Esophagus (tissue), 2 donors: ENCODE measurements around the gene TRHDE. TPM values are rescaled to one million over a fixed set of nuclear protein-coding genes. Genes with fewer than 3 reads are reported as not detected.

Experiments used
- H3K27ac ChIP-seq, 2 donors: one replicate each; pipeline ENCODE4 v1.5.1; 2013; ENCODE audit warnings: low read depth in 2 of 2, mild to moderate bottlenecking in 2 of 2, inconsistent platforms in 1 of 2, low read length in 1 of 2, moderate library complexity in 1 of 2
- H3K27me3 ChIP-seq, 2 donors: one replicate each; pipeline ENCODE4 v1.6.1; 2013; ENCODE audit warnings: low read length in 2 of 2, control low read depth in 1 of 2, mild to moderate bottlenecking in 1 of 2; ENCODE audit not compliant: insufficient read depth in 2 of 2, control insufficient read depth in 1 of 2
- H3K36me3 ChIP-seq, 2 donors: one replicate each; pipeline ENCODE4 v1.6.1; 2013; ENCODE audit warnings: low read length in 1 of 2; ENCODE audit not compliant: control insufficient read depth in 2 of 2, insufficient read depth in 2 of 2
- H3K4me1 ChIP-seq, 2 donors: one replicate each; pipeline ENCODE4 v1.6.1; 2013; ENCODE audit warnings: low read length in 1 of 2; ENCODE audit not compliant: control insufficient read depth in 2 of 2, insufficient read depth in 2 of 2
- H3K4me3 ChIP-seq, 2 donors: one replicate each; pipeline ENCODE4 v1.5.1; 2013; ENCODE audit warnings: low read length in 2 of 2, mild to moderate bottlenecking in 2 of 2, low read depth in 1 of 2, moderate library complexity in 1 of 2
- H3K9me3 ChIP-seq, 2 donors: one replicate each; pipeline ENCODE4 v1.6.1; 2013; ENCODE audit warnings: mild to moderate bottlenecking in 2 of 2, low read depth in 1 of 2, low read length in 1 of 2, moderate library complexity in 1 of 2; ENCODE audit not compliant: control insufficient read depth in 2 of 2, insufficient read depth in 1 of 2
- WGBS, 2 donors: extraction: QIAGEN DNeasy Blood & Tissue Kit; methylation state at CpG; one replicate each; pipeline ENCODE4 v1.1.7; 2013; 5-methylcytosine and 5-hydroxymethylcytosine counted together
- polyA plus RNA-seq, 2 donors: library from polyadenylated mRNA; stranded (reverse); fragments of 200-250 nt; gene quantifications; one replicate each; pipeline ENCODE4 v1.2.3, GENCODE V29; 2013
- donor health status: healthy with polysubstance abuse.
- donor health status: Bipolar disorder and iron deficiency.

TRHDE gene
- polyA plus RNA-seq, 2 donors = 0.04 TPM

GRCh38 chr12:72465940-72466630 is 193.9 kb downstream of the TRHDE start:
- 81 to 93% methylated on average over 5 of the region's 5 CpGs for WGBS, 2 donors
- H3K27me3 ChIP-seq = no peaks in the 10 kb centered on the region
- no peak overlapping the region for H3K4me3 ChIP-seq
- no peaks in the 10 kb centered on the region for H3K36me3 ChIP-seq
- no peaks in the 10 kb centered on the region for H3K4me1 ChIP-seq
- H3K27ac ChIP-seq = no peak overlapping the region
- peaks cover 0 to 3% of the 10 kb centered on the region in 2 donors for H3K9me3 ChIP-seq

- Histone ChIP-seq H3K36me3 (no peaks in the 10 kb centered on the region), H3K9me3 (peaks cover 0 to 3% of the 10 kb centered on the region in 2 donors), H3K27ac (no peak overlapping the region), H3K27me3 (no peaks in the 10 kb centered on the region), H3K4me1 (no peaks in the 10 kb centered on the region), H3K4me3 (no peak overlapping the region)
- 78 to 86% methylated on average over 2 of the region's 2 CpGs for WGBS, 2 donors
These were observed 195.8 kb downstream of the TRHDE start for GRCh38 chr12:72467985-72468384.

DNA sequence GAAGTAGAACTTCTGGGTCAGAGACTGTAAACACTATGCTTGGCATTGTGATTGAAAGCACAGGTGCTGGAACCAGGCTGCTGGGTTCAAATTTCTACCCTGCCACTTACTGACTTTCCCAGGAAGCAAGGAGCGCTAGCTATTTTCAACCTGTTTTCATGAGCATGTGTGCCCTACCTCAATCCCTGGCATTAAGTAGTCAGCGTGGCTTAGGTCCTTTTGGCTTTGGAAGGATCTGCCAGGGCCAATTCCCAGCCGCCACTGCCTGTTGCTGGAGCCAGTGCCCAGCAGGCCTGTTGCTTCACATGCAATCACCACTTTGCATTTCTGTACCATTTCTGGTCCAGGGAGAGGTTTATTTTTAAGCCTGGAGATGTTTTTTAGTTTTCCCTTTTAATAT is 196.3 kb downstream of the TRHDE start:
- H3K36me3 ChIP-seq = no peaks in the 10 kb centered on the region
- no peak overlapping the region for H3K4me3 ChIP-seq
- H3K27me3 ChIP-seq = no peaks in the 10 kb centered on the region
- no peaks in the 10 kb centered on the region for H3K4me1 ChIP-seq
- WGBS, 2 donors = 85 to 86% methylated on average over 3 of the region's 3 CpGs
- no peak overlapping the region for H3K27ac ChIP-seq
- H3K9me3 ChIP-seq = peaks cover 0 to 3% of the 10 kb centered on the region in 2 donors

DNA sequence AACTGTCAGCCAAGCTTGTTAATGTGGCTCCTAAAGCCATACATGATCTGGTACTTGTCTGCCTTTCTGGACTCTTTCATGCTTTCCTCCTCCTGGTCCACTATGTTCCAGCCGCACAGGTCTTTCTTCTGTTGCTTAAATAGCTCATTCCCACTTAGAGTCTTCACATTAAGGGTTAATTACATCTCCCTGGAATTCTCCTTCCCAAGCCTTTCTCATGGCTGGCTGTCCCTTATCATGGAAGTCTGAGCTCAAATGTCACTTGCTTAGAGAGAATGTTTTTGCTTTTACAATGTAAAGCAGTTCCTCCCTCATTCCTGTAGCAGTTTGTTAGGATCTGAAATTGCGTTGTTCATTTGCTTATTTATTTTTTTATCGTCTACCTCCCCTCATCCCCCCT is 199.6 kb downstream of the TRHDE start:
- H3K27me3 ChIP-seq = no peaks in the 10 kb centered on the region
- no peak overlapping the region for H3K27ac ChIP-seq
- no peaks in the 10 kb centered on the region for H3K4me1 ChIP-seq
- H3K36me3 ChIP-seq = no peaks in the 10 kb centered on the region
- H3K9me3 ChIP-seq = peaks cover 0 to 3% of the 10 kb centered on the region in 2 donors
- 33 to 38% methylated on average over 3 of the region's 3 CpGs for WGBS, 2 donors
- no peak overlapping the region for H3K4me3 ChIP-seq

- no peaks in the 10 kb centered on the region for H3K36me3 ChIP-seq
- H3K9me3 ChIP-seq = peaks cover 0 to 3% of the 10 kb centered on the region in 2 donors
- no peaks in the 10 kb centered on the region for H3K4me1 ChIP-seq
- no peaks in the 10 kb centered on the region for H3K27me3 ChIP-seq
- H3K27ac ChIP-seq = no peak overlapping the region
- no peak overlapping the region for H3K4me3 ChIP-seq
- 63 to 65% methylated on average over 3 of the region's 3 CpGs for WGBS, 2 donors
These were observed 200.2 kb downstream of the TRHDE start for GRCh38 chr12:72472350-72472749.

GRCh38 chr12:72476301-72476700 is 204.1 kb downstream of the TRHDE start:
- Histone ChIP-seq H3K27me3 (no peaks in the 10 kb centered on the region), H3K4me3 (no peak overlapping the region), H3K36me3 (no peaks in the 10 kb centered on the region), H3K27ac (no peak overlapping the region), H3K4me1 (no peaks in the 10 kb centered on the region), H3K9me3 (no peaks in the 10 kb centered on the region)
- WGBS, 2 donors = 65 to 79% methylated on average over 2 of the region's 2 CpGs

DNA sequence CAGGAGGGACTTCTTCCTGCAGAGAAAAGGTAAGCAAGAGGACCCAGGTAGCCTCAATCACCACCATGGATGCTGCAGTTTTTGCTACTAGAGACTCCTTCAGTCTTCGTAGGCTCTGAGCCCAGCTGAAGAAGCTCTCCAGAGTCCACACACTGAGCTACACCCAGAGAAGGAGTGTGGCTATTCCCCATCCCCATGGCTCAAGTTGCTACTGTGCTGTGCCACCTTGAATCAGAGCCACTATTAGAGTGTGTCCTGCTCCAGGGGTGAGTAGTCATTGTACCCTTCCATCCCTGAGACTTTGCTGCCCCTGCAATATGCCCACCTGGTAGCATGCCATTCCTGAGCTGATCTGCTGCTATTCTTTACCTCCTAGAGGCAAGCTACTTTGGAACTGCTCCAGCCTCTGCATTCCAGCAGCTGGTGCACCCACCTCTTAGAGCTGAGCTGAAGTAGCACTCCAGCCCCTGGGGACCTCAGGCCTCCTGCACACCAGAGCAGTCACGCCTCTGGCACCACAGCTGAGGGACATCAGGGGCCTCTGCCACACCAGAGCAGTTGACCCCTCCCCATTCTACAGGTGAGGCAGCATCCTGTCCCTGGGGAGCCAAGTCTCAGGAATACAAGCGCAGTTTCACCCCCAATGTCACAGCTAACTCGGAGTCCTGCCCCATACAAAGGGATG is 213.0 kb downstream of the TRHDE start:
- peaks cover 0 to 2% of the 10 kb centered on the region in 2 donors for H3K9me3 ChIP-seq
- no peak overlapping the region for H3K4me3 ChIP-seq
- H3K27ac ChIP-seq = no peak overlapping the region
- no peaks in the 10 kb centered on the region for H3K36me3 ChIP-seq
- WGBS, 2 donors = 83 to 85% methylated on average over 4 of the region's 4 CpGs
- no peaks in the 10 kb centered on the region for H3K27me3 ChIP-seq
- no peaks in the 10 kb centered on the region for H3K4me1 ChIP-seq

GRCh38 chr12:72491426-72491825 is 219.3 kb downstream of the TRHDE start:
- H3K27me3 ChIP-seq = no peaks in the 10 kb centered on the region
- WGBS, 2 donors = 75 to 79% methylated on average over 4 of the region's 4 CpGs
- H3K4me3 ChIP-seq = no peak overlapping the region

GRCh38 chr12:72493407-72493806 is 221.2 kb downstream of the TRHDE start:
- Histone ChIP-seq H3K27me3 (no peaks in the 10 kb centered on the region), H3K4me1 (no peaks in the 10 kb centered on the region), H3K27ac (no peak overlapping the region), H3K36me3 (no peaks in the 10 kb centered on the region), H3K9me3 (no peaks in the 10 kb centered on the region), H3K4me3 (no peak overlapping the region)
- 48 to 55% methylated on average over 1 of the region's 1 CpG for WGBS, 2 donors

More at GRCh38 chr12:72491426-72491825, 219.3 kb downstream of the TRHDE start:
- no peaks in the 10 kb centered on the region for H3K9me3 ChIP-seq
- H3K4me1 ChIP-seq = no peaks in the 10 kb centered on the region
- no peaks in the 10 kb centered on the region for H3K36me3 ChIP-seq
- no peak overlapping the region for H3K27ac ChIP-seq

DNA sequence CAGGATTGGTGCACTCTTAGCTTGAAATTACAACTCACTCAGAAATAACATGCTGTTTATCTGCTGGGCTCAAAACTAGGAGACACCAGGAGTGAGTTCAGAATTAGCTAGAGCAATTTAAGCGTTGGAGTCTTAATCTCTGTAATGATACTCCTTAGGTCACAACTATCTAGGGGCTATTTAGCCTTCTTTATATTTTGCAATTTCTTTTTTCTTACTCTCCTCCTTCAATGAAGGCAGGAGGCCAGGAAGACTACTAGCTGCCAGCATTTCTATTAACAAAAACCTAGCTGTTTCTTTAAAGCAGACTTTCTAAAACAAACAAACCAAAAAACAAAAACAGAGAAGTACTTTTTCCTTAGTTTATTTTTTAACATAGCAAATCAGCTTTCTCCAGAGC is 226.2 kb downstream of the TRHDE start:
- no peaks in the 10 kb centered on the region for H3K9me3 ChIP-seq
- no peaks in the 10 kb centered on the region for H3K27me3 ChIP-seq
- no peaks in the 10 kb centered on the region for H3K36me3 ChIP-seq
- no peak overlapping the region for H3K4me3 ChIP-seq
- no peaks in the 10 kb centered on the region for H3K4me1 ChIP-seq
- WGBS, 2 donors = 60 to 80% methylated on average over 1 of the region's 1 CpG
- H3K27ac ChIP-seq = no peak overlapping the region
